HCT116 (cell line): ENCODE measurements around the gene RBM33. TPM values are rescaled to one million over a fixed set of nuclear protein-coding genes. Genes with fewer than 3 reads are reported as not detected.

ENCODE experiments used
- ATAC-seq: fragments of 200-7000 bp; cut with Tn5 transposase; 2 replicates; pipeline ENCODE4 v1.9.1; 2020; ENCODE audit warnings: mild to moderate bottlenecking, moderate library complexity
- BruUV-seq: library from RNA; stranded (reverse); fragments of 400-500 nt; replicated peaks from 2 replicates; lab custom pipeline; 2021; lab: Mats Ljungman, UMichigan
- CTCF ChIA-PET: fragments of 300-600 bp; sonication (Branson Sonifier 250); formaldehyde crosslinking; loops from one replicate; lab custom pipeline; 2021; ENCODE audit warnings: antibody characterized with exemption; lab: Charles Lee
- POLR2A ChIA-PET: fragments of 300-600, 350-600 bp; sonication (Branson Sonifier 250); formaldehyde crosslinking; loops from one replicate; lab custom pipeline; 2021; ENCODE audit warnings: antibody characterized with exemption; lab: Charles Lee
- RAD21 ChIA-PET, 2 experiments: fragments of 300-600 bp; sonication (Branson Sonifier 250); formaldehyde crosslinking; loops; one replicate each; lab custom pipeline; 2023; ENCODE audit warnings: low total read pairs in 2 of 2; ENCODE audit not compliant: uncharacterized antibody in 2 of 2, unreplicated experiment in 2 of 2, low non-redundant PET in 1 of 2; lab: Charles Lee
- DNase-seq: peaks from one replicate; pipeline ENCODE4 v3.0.0-alpha.2; 2010; ENCODE audit warnings: low read depth, low spot score
- H2AFZ ChIP-seq: fragments of 200-600 bp; shearing (Covaris generic), sonication (generic); 2 replicates; pipeline ENCODE4 v1.6.1; 2017; ENCODE audit warnings: low read depth, mixed run types, mixed read lengths, antibody characterized with exemption, low read length; ENCODE audit not compliant: poor library complexity, severe bottlenecking
- H3K27ac ChIP-seq: 2 replicates; pipeline ENCODE4 v1.5.1; 2012; ENCODE audit warnings: low read depth, low read length
- H3K27me3 ChIP-seq: fragments of 200-600 bp; sonication (generic); 2 replicates; pipeline ENCODE4 v1.6.1; 2016; ENCODE audit warnings: mixed run types, low read length, mixed read lengths; ENCODE audit not compliant: insufficient read depth
- H3K36me3 ChIP-seq, 2 experiments: fragments of 200-500 bp in 1 of 2; fragments of 200-600 bp in 1 of 2; sonication (Bioruptor generic) in 1 of 2; sonication (generic) in 1 of 2; 2 replicates each; pipeline versions ENCODE4 v1.5.1 to v1.6.1; 2014 to 2016; ENCODE audit warnings: low read length in 2 of 2, inconsistent platforms in 1 of 2, mixed read lengths in 1 of 2, mixed run types in 1 of 2; ENCODE audit not compliant: insufficient read depth in 2 of 2, control insufficient read depth in 1 of 2
- H3K4me1 ChIP-seq, 2 experiments: fragments of 200-600 bp in 1 of 2; sonication (generic) in 1 of 2; 2 replicates each; pipeline versions ENCODE4 v1.5.1 to v1.6.1; 2012 to 2017; ENCODE audit warnings: low read length in 2 of 2, inconsistent platforms in 1 of 2, mild to moderate bottlenecking in 1 of 2, mixed read lengths in 1 of 2, mixed run types in 1 of 2, moderate library complexity in 1 of 2; ENCODE audit not compliant: insufficient read depth in 2 of 2, control insufficient read depth in 1 of 2
- H3K4me2 ChIP-seq: fragments of 200-600 bp; sonication (generic); 2 replicates; pipeline ENCODE4 v1.6.1; 2017; ENCODE audit warnings: mixed run types, low read length, mixed read lengths
- H3K4me3 ChIP-seq, 2 experiments: fragments of 200-600 bp in 1 of 2; sonication (generic) in 1 of 2; replicated peaks in 1 of 2; 2 replicates each; pipeline ENCODE4 v1.5.1; 2011 to 2016; ENCODE audit warnings: low read length in 2 of 2, control low read depth in 1 of 2, low read depth in 1 of 2, mild to moderate bottlenecking in 1 of 2, mixed read lengths in 1 of 2, mixed run types in 1 of 2
- H3K79me2 ChIP-seq: fragments of 200-600 bp; sonication (generic); 2 replicates; pipeline ENCODE4 v1.6.1; 2017; ENCODE audit warnings: mild to moderate bottlenecking, mixed run types, low read length, moderate library complexity, mixed read lengths; ENCODE audit not compliant: insufficient read depth
- H3K9ac ChIP-seq: fragments of 200-600 bp; sonication (generic); 2 replicates; pipeline ENCODE4 v1.6.1; 2016; ENCODE audit warnings: low read length, mixed read lengths
- H3K9me2 ChIP-seq: fragments of 200-600 bp; sonication (generic), shearing (Covaris generic); 2 replicates; pipeline ENCODE4 v1.6.1; 2017; ENCODE audit warnings: mixed run types, mild to moderate bottlenecking, moderate library complexity; ENCODE audit not compliant: insufficient read depth
- H3K9me3 ChIP-seq, 2 experiments: fragments of 200-500 bp in 1 of 2; fragments of 200-600 bp in 1 of 2; sonication (Bioruptor generic) in 1 of 2; sonication (generic) in 1 of 2; 2 replicates each; pipeline ENCODE4 v1.6.1; 2014 to 2017; ENCODE audit warnings: low read length in 2 of 2, mixed read lengths in 2 of 2, inconsistent platforms in 1 of 2, low read depth in 1 of 2, mild to moderate bottlenecking in 1 of 2, mixed run types in 1 of 2, moderate library complexity in 1 of 2; ENCODE audit not compliant: control insufficient read depth in 1 of 2, insufficient read depth in 1 of 2
- H4K20me1 ChIP-seq: fragments of 200-600 bp; sonication (generic), shearing (Covaris generic); 2 replicates; pipeline ENCODE4 v1.6.1; 2017; ENCODE audit warnings: mixed run types, mild to moderate bottlenecking, moderate library complexity; ENCODE audit not compliant: insufficient read depth
- CBX3 ChIP-seq: IDR thresholded peaks from 2 replicates; pipeline ENCODE4 v1.6.1; 2012; ENCODE audit warnings: low read depth
- CEBPB ChIP-seq: IDR thresholded peaks from 2 replicates; pipeline ENCODE4 v1.6.1; 2012; ENCODE audit warnings: low read depth
- EGR1 ChIP-seq: IDR thresholded peaks from 2 replicates; pipeline ENCODE4 v1.6.1; 2012; ENCODE audit warnings: low read depth
- ELF1 ChIP-seq: IDR thresholded peaks from 2 replicates; pipeline ENCODE4 v1.6.1; 2012; ENCODE audit warnings: low read depth, borderline replicate concordance
- FOSL1 ChIP-seq: IDR thresholded peaks from 2 replicates; pipeline ENCODE4 v1.6.1; 2012; ENCODE audit warnings: low read depth
- JUND ChIP-seq: IDR thresholded peaks from 2 replicates; pipeline ENCODE4 v1.6.1; 2012
- SIN3A ChIP-seq: IDR thresholded peaks from 2 replicates; pipeline ENCODE4 v1.6.1; 2012; ENCODE audit warnings: low read depth
- SRF ChIP-seq: IDR thresholded peaks from 2 replicates; pipeline ENCODE4 v1.6.1; 2012; ENCODE audit warnings: low read depth
- YY1 ChIP-seq: IDR thresholded peaks from 2 replicates; pipeline ENCODE4 v1.6.1; 2011; ENCODE audit warnings: low read length, low read depth, moderate library complexity, mild to moderate bottlenecking; ENCODE audit not compliant: insufficient replicate concordance; ENCODE audit errors: extremely low read depth
- ZNF274 ChIP-seq: fragments of 200-500 bp; sonication (Bioruptor generic); IDR thresholded peaks from 2 replicates; pipeline ENCODE4 v1.6.1; 2014; ENCODE audit warnings: mild to moderate bottlenecking, low read depth, low read length, inconsistent platforms
- intact Hi-C: fragments of 100-400 bp; cut with micrococcal nuclease; formaldehyde crosslinking; loops from 2 replicates; pipeline ENCODE4 v1.10.0; 2022
- total RNA-seq: library from RNA; stranded (reverse); gene quantifications from one replicate; pipeline ENCODE4 v1.2.1, GENCODE V29; 2021; ENCODE audit not compliant: unreplicated experiment
- TF ChIP-seq, protein P1 (sequence below): IDR thresholded peaks from 2 replicates; pipeline ENCODE4 v1.6.1; 2012; ENCODE audit warnings: low read depth
- TF ChIP-seq, protein P2 (sequence below), 3 experiments: fragments of 200-600 bp in 1 of 3; sonication (generic) in 1 of 3; IDR thresholded peaks in 2 of 3; conservative IDR thresholded peaks in 1 of 3; 2 replicates each; pipeline ENCODE4 v1.5.1; 2012 to 2017; ENCODE audit warnings: low read depth in 2 of 3, low read length in 2 of 3, antibody characterized with exemption in 1 of 3, borderline replicate concordance in 1 of 3, control low read depth in 1 of 3, mild to moderate bottlenecking in 1 of 3, mixed read lengths in 1 of 3, mixed run types in 1 of 3, moderate library complexity in 1 of 3; ENCODE audit not compliant: insufficient read depth in 1 of 3
- TF ChIP-seq, protein P3 (sequence below): IDR thresholded peaks from 2 replicates; pipeline ENCODE4 v1.6.1; 2011; ENCODE audit warnings: mild to moderate bottlenecking, low read length, moderate library complexity; ENCODE audit not compliant: insufficient replicate concordance; ENCODE audit errors: extremely low read depth

Gene RBM33
- total RNA-seq, 1 experiment from 2014 or later: 64.3 TPM

DNA sequence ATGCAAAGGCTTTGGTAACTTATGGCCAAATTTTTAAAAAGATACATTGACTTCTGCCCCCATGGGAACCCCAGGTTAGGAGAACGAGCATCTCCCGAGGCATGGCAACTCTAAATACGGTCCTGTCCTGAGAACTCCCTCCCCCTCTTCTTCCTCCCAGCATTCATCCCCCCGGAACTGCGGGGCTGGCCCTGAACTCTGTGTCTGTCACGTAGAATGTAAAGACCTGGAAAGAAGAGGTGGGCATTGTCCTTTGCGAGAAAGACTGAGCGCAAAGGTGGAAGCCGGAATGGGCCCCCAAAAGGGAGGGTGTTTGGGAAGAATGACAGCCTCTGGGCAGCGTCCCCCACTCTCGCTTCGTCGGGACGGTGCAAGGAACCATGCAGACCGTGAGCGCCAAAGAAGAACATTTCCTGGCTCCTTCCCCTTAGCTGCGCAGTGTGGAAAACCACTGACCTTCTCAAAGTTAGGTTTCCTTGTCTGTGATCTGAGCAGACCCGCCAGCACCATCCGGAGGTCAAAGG lies 146.8 kb downstream of the RBM33 start:
- H3K9ac ChIP-seq: no peak overlapping the region
- intact Hi-C loops: loop anchor here (10.0 kb wide), 2 partner anchors 1154 to 1484 kb away; partner anchors contain the start of gene NOM1
- no peaks in the 10 kb centered on the region for H3K79me2 ChIP-seq
- no TSS peak for BruUV-seq
- H3K9me2 ChIP-seq: no peaks in the 10 kb centered on the region
- no peak overlapping the region for H2AFZ ChIP-seq
- ChIA-PET RAD21 (no interaction called here), CTCF (interaction anchor here (1.0 kb wide), 1 partner anchor 192 kb away, joined by 3 read pairs; no protein-coding TSS in a partner anchor), POLR2A (no interaction called here)
- DNase-seq (no peak), ATAC-seq (no peak)
- H3K27ac ChIP-seq: no peak overlapping the region
- no peak overlapping the region for H3K4me2 ChIP-seq
- no peaks in the 10 kb centered on the region for H3K27me3 ChIP-seq
- H3K36me3 ChIP-seq: no peaks in the 10 kb centered on the region
- TF ChIP-seq CEBPB (no peak), ZNF274 (no peak), YY1 (no peak), EGR1 (no peak), SRF (no peak), ELF1 (no peak), JUND (no peak), CBX3 (no peak), SIN3A (no peak), FOSL1 (no peak)
- TF ChIP-seq, protein P1, sequence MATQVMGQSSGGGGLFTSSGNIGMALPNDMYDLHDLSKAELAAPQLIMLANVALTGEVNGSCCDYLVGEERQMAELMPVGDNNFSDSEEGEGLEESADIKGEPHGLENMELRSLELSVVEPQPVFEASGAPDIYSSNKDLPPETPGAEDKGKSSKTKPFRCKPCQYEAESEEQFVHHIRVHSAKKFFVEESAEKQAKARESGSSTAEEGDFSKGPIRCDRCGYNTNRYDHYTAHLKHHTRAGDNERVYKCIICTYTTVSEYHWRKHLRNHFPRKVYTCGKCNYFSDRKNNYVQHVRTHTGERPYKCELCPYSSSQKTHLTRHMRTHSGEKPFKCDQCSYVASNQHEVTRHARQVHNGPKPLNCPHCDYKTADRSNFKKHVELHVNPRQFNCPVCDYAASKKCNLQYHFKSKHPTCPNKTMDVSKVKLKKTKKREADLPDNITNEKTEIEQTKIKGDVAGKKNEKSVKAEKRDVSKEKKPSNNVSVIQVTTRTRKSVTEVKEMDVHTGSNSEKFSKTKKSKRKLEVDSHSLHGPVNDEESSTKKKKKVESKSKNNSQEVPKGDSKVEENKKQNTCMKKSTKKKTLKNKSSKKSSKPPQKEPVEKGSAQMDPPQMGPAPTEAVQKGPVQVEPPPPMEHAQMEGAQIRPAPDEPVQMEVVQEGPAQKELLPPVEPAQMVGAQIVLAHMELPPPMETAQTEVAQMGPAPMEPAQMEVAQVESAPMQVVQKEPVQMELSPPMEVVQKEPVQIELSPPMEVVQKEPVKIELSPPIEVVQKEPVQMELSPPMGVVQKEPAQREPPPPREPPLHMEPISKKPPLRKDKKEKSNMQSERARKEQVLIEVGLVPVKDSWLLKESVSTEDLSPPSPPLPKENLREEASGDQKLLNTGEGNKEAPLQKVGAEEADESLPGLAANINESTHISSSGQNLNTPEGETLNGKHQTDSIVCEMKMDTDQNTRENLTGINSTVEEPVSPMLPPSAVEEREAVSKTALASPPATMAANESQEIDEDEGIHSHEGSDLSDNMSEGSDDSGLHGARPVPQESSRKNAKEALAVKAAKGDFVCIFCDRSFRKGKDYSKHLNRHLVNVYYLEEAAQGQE: no peak
- TF ChIP-seq, protein P2, sequence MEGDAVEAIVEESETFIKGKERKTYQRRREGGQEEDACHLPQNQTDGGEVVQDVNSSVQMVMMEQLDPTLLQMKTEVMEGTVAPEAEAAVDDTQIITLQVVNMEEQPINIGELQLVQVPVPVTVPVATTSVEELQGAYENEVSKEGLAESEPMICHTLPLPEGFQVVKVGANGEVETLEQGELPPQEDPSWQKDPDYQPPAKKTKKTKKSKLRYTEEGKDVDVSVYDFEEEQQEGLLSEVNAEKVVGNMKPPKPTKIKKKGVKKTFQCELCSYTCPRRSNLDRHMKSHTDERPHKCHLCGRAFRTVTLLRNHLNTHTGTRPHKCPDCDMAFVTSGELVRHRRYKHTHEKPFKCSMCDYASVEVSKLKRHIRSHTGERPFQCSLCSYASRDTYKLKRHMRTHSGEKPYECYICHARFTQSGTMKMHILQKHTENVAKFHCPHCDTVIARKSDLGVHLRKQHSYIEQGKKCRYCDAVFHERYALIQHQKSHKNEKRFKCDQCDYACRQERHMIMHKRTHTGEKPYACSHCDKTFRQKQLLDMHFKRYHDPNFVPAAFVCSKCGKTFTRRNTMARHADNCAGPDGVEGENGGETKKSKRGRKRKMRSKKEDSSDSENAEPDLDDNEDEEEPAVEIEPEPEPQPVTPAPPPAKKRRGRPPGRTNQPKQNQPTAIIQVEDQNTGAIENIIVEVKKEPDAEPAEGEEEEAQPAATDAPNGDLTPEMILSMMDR (IDR thresholded peaks at IDR 0.05 in 2 of 3, conservative IDR thresholded peaks at IDR 0.05 in 1 of 3; ENCODE audit: borderline replicate concordance in 1 of 3, insufficient read depth in 1 of 3, low read depth in 2 of 3, low read length in 2 of 3): no peak
- TF ChIP-seq, protein P3, sequence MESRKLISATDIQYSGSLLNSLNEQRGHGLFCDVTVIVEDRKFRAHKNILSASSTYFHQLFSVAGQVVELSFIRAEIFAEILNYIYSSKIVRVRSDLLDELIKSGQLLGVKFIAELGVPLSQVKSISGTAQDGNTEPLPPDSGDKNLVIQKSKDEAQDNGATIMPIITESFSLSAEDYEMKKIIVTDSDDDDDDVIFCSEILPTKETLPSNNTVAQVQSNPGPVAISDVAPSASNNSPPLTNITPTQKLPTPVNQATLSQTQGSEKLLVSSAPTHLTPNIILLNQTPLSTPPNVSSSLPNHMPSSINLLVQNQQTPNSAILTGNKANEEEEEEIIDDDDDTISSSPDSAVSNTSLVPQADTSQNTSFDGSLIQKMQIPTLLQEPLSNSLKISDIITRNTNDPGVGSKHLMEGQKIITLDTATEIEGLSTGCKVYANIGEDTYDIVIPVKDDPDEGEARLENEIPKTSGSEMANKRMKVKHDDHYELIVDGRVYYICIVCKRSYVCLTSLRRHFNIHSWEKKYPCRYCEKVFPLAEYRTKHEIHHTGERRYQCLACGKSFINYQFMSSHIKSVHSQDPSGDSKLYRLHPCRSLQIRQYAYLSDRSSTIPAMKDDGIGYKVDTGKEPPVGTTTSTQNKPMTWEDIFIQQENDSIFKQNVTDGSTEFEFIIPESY: no peak
- H4K20me1 ChIP-seq: no peaks in the 10 kb centered on the region
- H3K9me3 ChIP-seq: no peaks in the 10 kb centered on the region
- no peaks in the 10 kb centered on the region for H3K4me1 ChIP-seq
- H3K4me3 ChIP-seq: no peak overlapping the region
